ENCODE results near the gene PKP3.
"Not testable (repeated sequence)": the region's sequence is repeated elsewhere in the genome, so short reads cannot be mapped to it uniquely, and the experiment has no call there.

PKP3 gene

GRCh38 chr11:396948-397548, 3.0 kb downstream of the PKP3 start:
- DNase-seq: peak; percentile 56

DNA sequence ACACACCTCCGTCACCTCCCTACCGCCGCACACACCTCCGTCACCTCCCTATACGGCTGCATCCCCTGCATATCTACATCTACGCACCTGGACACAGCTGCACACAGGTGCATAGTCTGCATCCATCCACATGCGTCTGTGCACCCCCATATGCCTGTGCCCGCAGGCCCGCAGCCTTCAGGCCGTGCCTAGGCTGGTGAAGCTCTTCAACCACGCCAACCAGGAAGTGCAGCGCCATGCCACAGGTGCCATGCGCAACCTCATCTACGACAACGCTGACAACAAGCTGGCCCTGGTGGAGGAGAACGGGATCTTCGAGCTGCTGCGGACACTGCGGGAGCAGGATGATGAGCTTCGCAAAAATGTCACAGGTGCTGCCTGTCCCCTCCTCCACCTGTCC, 4.8 kb downstream of the PKP3 start:
- DNase-seq: no peak

DNA sequence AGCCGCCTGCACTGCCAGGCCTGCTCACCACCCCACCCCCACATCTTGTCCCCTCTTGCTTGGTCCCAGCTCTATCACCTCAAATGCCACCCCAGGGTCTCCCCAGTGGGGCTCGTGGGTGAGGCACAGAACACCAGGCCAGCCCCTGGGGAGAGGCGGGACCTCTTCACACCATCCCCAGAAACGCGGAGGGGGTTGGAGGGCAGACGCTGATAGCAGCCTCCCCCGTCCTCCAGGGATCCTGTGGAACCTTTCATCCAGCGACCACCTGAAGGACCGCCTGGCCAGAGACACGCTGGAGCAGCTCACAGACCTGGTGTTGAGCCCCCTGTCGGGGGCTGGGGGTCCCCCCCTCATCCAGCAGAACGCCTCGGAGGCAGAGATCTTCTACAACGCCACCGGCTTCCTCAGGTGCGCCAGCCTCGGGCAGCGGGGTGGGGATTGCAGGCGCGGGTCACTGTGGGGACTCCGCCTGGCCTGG, 5.8 kb downstream of the PKP3 start:
- no peak for DNase-seq

DNA sequence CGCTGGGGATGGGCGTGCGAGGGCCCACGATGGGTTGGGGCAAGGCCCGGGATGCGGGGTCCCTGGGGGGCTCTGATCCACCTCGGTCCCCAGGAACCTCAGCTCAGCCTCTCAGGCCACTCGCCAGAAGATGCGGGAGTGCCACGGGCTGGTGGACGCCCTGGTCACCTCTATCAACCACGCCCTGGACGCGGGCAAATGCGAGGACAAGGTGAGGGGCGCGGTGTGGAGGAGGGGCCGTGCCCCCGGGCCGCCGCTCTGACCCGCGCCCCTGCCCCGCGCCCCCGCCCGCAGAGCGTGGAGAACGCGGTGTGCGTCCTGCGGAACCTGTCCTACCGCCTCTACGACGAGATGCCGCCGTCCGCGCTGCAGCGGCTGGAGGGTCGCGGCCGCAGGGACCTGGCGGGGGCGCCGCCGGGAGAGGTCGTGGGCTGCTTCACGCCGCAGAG, 6.3 kb downstream of the PKP3 start:
- no peak for DNase-seq

DNA sequence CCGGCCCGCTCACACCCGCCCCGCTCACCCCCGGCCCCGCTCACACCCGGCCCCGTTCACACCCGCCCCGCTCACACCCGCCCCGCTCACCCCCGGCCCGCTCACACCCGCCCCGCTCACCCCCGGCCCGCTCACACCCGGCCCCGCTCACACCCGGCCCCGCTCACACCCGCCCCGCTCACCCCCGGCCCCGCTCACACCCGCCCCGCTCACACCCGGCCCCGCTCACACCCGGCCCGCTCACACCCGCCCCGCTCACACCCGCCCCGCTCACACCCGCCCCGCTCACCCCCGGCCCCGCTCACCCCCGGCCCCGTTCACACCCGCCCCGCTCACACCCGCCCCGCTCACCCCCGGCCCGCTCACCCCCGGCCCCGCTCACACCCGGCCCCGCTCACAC, 7.2 kb downstream of the PKP3 start:
- DNase-seq: not testable (repeated sequence)

GRCh38 chr11:403021-403760, 9.2 kb downstream of the PKP3 start:
- DNase-seq: no peak

DNA sequence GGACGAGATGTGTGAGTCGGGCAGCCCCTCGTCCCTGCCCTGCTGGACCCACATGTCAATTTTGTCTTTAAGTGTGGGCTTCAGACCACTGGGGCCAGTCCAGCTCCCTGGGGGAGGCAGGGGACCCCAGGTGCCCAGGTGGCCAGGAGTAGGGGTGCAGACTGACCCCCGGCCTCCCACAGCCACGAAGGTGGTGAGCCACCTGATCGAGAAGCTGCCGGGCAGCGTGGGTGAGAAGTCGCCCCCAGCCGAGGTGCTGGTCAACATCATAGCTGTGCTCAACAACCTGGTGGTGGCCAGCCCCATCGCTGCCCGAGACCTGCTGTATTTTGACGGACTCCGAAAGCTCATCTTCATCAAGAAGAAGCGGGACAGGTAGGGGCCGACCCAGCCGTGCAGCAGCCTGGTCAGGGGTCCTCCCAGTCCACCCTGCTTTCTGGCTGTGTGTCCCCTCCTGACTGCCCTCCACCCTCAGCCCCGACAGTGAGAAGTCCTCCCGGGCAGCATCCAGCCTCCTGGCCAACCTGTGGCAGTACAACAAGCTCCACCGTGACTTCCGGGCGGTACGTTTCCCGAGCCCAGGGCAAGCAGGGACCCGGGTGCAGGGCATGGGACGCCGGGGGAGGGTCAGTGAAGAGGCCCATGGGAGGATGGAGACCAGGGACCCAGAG, 9.9 kb downstream of the PKP3 start:
- no peak for DNase-seq

- no peak for DNase-seq
Measured at GRCh38 chr11:404551-405264, 10.7 kb downstream of the PKP3 start.

GRCh38 chr11:405323-405953, 11.4 kb downstream of the PKP3 start:
- no peak for DNase-seq

DNA sequence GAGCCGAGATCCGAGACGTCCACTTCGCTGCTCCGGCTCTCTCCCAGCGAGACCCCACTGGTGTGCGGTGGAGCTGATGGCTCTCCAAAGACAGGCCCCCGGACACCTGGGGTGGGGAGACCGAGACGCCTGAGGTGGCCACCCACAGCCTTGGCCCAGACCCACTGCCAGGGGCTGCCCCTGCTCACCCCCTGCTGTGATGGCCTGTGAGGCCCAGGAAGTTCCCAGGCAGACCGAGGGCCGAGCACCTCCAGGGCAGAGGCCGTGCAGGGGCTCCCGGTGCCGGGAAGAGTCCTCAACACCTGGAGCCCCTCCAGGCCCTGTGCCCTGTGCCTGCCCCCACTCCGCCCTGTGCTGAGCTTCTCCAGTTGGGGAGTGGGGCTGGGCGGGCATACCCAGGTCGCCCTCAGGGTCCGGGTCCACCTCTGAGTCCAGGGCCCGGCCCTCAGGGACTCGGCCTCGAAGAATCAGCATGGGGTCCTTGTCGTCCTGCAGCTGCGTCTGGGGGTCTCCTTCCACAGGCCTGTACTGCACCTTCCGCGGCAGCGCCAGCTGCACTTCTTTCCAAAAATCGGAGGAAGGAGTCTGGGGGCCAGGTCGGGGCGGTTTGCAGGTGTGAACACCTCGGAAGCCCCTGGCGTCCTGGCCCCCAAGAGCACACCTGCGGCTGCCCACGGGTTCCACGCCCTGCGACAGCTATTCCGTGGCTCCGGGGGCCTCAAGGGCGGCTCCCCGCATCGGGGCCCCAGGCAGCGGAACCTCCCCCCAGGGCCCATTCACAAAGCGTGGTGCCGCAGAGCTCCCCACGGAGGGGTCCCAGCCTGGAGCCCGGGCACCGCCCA, 12.2 kb downstream of the PKP3 start:
- DNase-seq: no peak

GRCh38 chr11:406796-407650, 13.0 kb downstream of the PKP3 start:
- peak; percentile 84 for DNase-seq

DNA sequence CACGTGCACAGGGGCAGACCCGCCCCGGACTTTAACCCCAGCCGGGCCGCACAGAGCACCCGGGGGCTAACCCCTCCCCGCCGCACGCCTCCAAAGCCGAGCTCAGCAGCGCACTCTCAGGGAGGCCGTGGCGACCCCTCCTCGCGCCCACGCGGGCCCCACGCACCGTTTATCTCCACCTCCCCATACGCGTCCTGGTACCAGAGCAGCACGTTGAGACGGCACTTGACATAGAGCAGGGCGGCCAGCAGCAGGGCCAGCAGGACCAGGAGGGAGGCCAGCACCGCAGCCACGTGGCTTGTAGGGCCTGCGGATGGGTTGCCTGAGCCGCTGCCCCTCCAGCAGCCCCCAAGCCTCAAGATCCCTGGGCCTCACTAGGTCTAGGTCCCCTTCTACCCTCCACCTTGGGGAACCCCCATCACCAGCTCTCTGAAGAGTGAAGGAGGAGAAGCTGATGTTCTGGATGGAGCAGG, 13.7 kb downstream of the PKP3 start:
- no peak for DNase-seq

GRCh38 chr11:408154-409007, 14.4 kb downstream of the PKP3 start:
- no peak for DNase-seq

DNA sequence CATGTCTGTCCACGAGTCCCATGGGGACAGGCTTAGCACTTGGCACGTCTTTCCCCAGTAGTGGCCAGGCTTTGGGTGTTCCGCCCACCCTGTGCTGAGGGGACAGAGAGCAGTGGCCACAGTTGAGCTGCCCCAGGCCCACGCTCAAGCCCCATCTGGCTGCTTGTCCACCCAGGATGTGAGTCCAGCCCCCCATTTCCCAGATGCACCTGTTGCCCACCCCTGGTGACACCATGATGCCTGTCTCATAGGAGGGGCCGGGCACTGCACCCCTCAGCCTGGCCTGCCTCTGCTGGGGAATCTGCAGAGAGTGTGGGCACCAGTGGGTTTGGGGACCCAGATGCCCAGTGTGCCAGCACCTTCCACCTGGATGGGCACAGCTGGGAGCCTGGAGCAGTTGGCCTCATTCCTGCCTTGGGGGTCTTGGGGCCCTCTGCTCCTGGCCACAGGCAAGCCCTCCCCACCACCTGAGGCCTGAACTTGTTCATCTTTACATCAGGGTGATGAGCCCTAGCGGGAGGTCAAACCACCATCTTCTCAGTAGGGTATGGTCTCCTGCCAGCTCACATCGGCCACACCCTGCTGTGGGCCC, 15.1 kb downstream of the PKP3 start:
- no peak for DNase-seq

GRCh38 chr11:409600-410483, 15.8 kb downstream of the PKP3 start:
- DNase-seq: no peak

GRCh38 chr11:410711-411110, 16.7 kb downstream of the PKP3 start:
- not testable (repeated sequence) for DNase-seq

DNA sequence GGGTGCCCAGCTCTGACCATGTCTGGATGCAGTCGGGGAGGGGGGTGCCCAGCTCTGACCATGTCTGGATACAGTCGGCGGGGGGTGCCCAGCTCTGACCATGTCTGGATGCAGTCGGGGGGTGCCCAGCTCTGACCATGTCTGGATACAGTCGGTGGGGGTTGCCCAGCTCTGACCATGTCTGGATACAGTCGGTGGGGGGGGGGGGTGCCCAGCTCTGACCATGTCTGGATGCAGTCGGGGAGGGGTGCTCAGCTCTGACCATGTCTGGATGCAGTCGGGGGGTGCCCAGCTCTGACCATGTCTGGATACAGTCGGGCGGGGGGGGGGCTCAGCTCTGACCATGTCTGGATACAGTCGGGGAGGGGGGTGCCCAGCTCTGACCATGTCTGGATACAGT, 17.5 kb downstream of the PKP3 start:
- not testable (repeated sequence) for DNase-seq

- no peak for DNase-seq
Measured at GRCh38 chr11:412641-413119, 18.7 kb downstream of the PKP3 start.
